ENCODE data around the gene NDUFS7.
"Not testable (repeated sequence)": the region's sequence is repeated elsewhere in the genome, so short reads cannot be mapped to it uniquely, and the experiment has no call there.

NDUFS7 gene

GRCh38 chr19:1433119-1434039, 49.7 kb downstream of the NDUFS7 start:
- DNase-seq (ENCODE audit: low spot score), result no peak

GRCh38 chr19:1434040-1434366, 50.3 kb downstream of the NDUFS7 start:
- DNase-seq (ENCODE audit: low spot score), result no peak

GRCh38 chr19:1434577-1435060, 50.9 kb downstream of the NDUFS7 start:
- no peak for DNase-seq (ENCODE audit: low spot score)

DNA sequence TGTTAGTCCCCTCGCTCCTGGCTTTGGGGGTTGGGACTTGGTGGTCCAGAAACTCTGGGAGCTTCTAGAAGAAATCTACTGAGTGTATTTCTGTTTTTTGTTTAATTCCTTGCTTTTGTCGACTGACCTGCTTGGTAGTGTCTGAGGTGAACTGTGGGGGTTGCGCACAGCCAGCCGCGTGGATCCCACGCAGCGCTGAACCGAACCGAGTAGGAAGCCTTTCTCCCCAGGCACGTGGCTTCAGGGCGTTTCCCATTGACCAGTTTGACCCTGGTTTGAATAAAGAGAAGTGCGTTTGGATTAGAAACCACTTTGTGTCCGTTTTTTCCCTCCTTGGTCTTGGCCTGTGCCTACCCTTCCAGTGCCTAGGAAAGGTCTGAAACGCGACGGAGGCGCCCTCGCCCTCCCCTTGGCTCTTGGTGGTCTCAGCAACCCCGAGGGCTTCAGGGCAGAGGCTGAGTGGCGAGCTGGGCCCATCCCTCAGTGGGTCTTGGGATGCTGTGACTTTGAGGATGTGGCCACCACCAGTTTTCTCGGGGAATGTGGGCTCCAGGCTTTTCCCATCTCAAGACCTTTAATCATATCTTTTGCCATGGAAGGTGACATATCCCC, 51.8 kb downstream of the NDUFS7 start:
- no peak for DNase-seq (ENCODE audit: low spot score)

GRCh38 chr19:1437609-1438008, 53.9 kb downstream of the NDUFS7 start:
- no peak for DNase-seq (ENCODE audit: low spot score)

DNA sequence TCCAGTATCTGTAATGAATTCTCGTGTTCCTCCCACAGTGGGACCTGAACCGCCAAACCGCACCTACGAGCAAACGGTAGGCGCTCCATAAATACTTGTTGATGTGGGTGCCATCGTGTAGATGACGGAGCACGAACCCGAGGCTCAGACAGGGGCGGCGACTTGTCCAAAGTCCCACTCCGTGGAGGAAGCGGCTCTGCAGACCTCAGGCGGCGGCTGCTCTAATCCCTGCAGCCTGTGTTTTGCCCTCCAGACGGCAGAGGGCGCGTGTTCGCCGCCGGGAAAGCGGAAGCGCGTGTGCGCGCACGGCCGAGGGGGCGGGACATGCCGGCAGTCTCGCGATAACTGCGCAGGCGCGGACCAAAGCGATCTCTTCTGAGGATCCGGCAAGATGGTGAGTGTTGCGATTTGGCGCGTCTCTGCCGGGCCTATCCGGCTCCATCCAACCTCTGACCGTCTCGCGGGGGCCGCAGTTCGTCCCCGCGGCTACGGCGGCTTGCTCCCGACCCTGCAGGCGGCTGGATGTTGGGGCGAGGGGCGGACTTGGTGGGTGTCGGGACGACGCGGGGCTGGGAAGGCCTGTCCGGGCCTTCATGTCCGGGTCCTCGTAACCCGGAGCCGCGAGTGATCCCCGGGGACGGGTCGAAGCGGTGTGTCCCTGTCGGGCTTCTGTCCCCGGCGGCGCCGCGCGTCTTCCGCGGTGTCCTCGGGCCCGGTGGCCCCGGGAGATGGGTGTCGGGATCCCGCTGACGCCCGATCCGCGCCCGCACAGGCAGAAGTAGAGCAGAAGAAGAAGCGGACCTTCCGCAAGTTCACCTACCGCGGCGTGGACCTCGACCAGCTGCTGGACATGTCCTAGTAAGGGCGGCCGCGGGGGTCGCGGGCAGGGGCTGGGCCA, 54.6 kb downstream of the NDUFS7 start, which contains the start of gene RPS15:
Gene RPS15 (plus strand): TSS at position 362 of the 898 bp plus-strand sequence. CDS start 30 bp downstream, at position 392.
- peak; percentile 96 for DNase-seq (ENCODE audit: low spot score)

- DNase-seq (ENCODE audit: low spot score), result no peak
These were observed 55.2 kb downstream of the NDUFS7 start for GRCh38 chr19:1438933-1439354.

- not testable (repeated sequence) for DNase-seq (ENCODE audit: low spot score)
These were observed 56.1 kb downstream of the NDUFS7 start for GRCh38 chr19:1439525-1440417.

GRCh38 chr19:1440418-1440801, 56.7 kb downstream of the NDUFS7 start:
- no peak for DNase-seq (ENCODE audit: low spot score)

DNA sequence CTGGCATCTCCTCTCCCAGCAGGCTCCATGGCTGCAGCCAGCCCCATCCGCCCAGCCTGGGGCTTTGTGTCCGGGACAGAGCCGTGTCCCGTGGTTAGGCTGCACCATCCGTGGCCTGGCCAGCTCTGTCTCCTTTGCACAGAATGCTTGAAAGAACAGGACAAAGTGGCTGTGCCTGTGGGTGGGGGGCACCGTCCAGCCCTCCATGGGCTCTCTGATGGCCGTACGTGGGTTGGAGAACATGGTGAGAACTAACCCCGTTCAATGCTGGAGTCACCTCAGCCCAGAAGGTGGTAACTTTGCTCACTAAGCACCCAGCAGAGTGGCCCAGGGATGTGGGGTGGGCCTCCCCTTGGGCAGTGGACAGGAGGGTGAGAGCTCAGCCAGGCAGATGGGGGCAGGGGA, 57.3 kb downstream of the NDUFS7 start:
- no peak for DNase-seq (ENCODE audit: low spot score)

GRCh38 chr19:1441677-1442438, 58.2 kb downstream of the NDUFS7 start:
- no peak for DNase-seq (ENCODE audit: low spot score)
